DOHH2 (cell line): Measurements from ENCODE around the gene RGS9BP.

ENCODE experiments used
- H3F3A ChIP-seq: fragments of 200-600 bp; sonication (generic), shearing (Covaris generic); 2 replicates; pipeline ENCODE4 v1.6.0; 2016; ENCODE audit warnings: antibody characterized with exemption, mild to moderate bottlenecking; ENCODE audit not compliant: control insufficient read depth, insufficient read depth
- H3K27ac ChIP-seq: fragments of 200-600 bp; sonication (generic); 2 replicates; pipeline ENCODE4 v1.5.1; 2014; ENCODE audit warnings: low read depth, mild to moderate bottlenecking, low read length, moderate library complexity
- H3K27me3 ChIP-seq: fragments of 200-600 bp; sonication (generic); 2 replicates; pipeline ENCODE4 v1.6.1; 2014; ENCODE audit warnings: mild to moderate bottlenecking, low read length, mixed read lengths; ENCODE audit not compliant: control insufficient read depth
- H3K36me3 ChIP-seq: fragments of 200-600 bp; sonication (generic); 2 replicates; pipeline ENCODE4 v1.6.1; 2014; ENCODE audit warnings: mild to moderate bottlenecking, low read length, moderate library complexity, mixed read lengths; ENCODE audit not compliant: control insufficient read depth
- H3K4me1 ChIP-seq: fragments of 200-600 bp; sonication (generic); 2 replicates; pipeline ENCODE4 v1.6.1; 2014; ENCODE audit warnings: mild to moderate bottlenecking, low read length, mixed read lengths; ENCODE audit not compliant: control insufficient read depth
- H3K4me2 ChIP-seq: fragments of 200-600 bp; sonication (generic); 2 replicates; pipeline ENCODE4 v1.6.0; 2014; ENCODE audit warnings: mild to moderate bottlenecking, low read length, moderate library complexity
- H3K4me3 ChIP-seq: fragments of 200-600 bp; sonication (generic); 2 replicates; pipeline ENCODE4 v1.5.1; 2014; ENCODE audit warnings: mild to moderate bottlenecking, low read length, mixed read lengths
- H3K79me2 ChIP-seq: fragments of 200-600 bp; sonication (generic); 2 replicates; pipeline ENCODE4 v1.6.1; 2014; ENCODE audit warnings: mild to moderate bottlenecking, low read length, mixed read lengths; ENCODE audit not compliant: control insufficient read depth
- H3K9me2 ChIP-seq: fragments of 200-600 bp; sonication (generic); replicated peaks from 2 replicates; pipeline ENCODE4 v1.6.1; 2014; ENCODE audit warnings: mild to moderate bottlenecking, low read length, mixed read lengths; ENCODE audit not compliant: control insufficient read depth
- H3K9me3 ChIP-seq: fragments of 200-600 bp; sonication (generic); 2 replicates; pipeline ENCODE4 v1.6.1; 2014; ENCODE audit warnings: antibody characterized with exemption, low read length, mixed read lengths; ENCODE audit not compliant: control insufficient read depth, insufficient read depth
- H4K20me1 ChIP-seq: fragments of 200-600 bp; sonication (generic); 2 replicates; pipeline ENCODE4 v1.6.0; 2014; ENCODE audit warnings: low read depth, mild to moderate bottlenecking, antibody characterized with exemption, low read length, moderate library complexity; ENCODE audit not compliant: control insufficient read depth, insufficient read depth
- CTCF ChIP-seq: fragments of 200-600 bp; sonication (generic); IDR thresholded peaks from one replicate; pipeline ENCODE4 v1.5.1; 2014; ENCODE audit warnings: antibody characterized with exemption, mild to moderate bottlenecking, low read depth, low read length; ENCODE audit not compliant: poor library complexity, severe bottlenecking
- EZH2phosphoT487 ChIP-seq: fragments of 200-600 bp; sonication (generic); IDR thresholded peaks from 2 replicates; pipeline ENCODE4 v1.6.1; 2017; ENCODE audit warnings: borderline replicate concordance, mild to moderate bottlenecking, antibody characterized with exemption, low read length, moderate library complexity, mixed read lengths

The RGS9BP gene

GRCh38 chr19:32718286-32718685, 42.6 kb downstream of the RGS9BP start:
- Histone ChIP-seq H3F3A (no peaks in the 10 kb centered on the region; the same call in 1 of the 2 replicates), H3K4me3 (no peak overlapping the region), H3K27ac (no peak overlapping the region), H3K4me2 (no peak overlapping the region), H4K20me1 (no peaks in the 10 kb centered on the region), H3K9me3 (no peaks in the 10 kb centered on the region), H3K9me2 (no peaks in the 10 kb centered on the region), H3K79me2 (no peaks in the 10 kb centered on the region), H3K36me3 (peaks cover 5% of the 10 kb centered on the region), H3K4me1 (no peaks in the 10 kb centered on the region), H3K27me3 (no peaks in the 10 kb centered on the region)
- no peak for TF ChIP-seq CTCF
- no peak for TF ChIP-seq EZH2phosphoT487

GRCh38 chr19:32719611-32720059, 44.0 kb downstream of the RGS9BP start, which contains the start of gene TDRD12:
Gene TDRD12, plus strand, starts transcription at chr19:32719767. Its CDS starts 306 bp downstream, at chr19:32720073.
- Histone ChIP-seq H3K36me3 (no peaks in the 10 kb centered on the region), H3K9me2 (no peaks in the 10 kb centered on the region), H3K4me2 (no peak within 1 kb of the TSS), H3K79me2 (no peaks in the 10 kb centered on the region), H4K20me1 (no peaks in the 10 kb centered on the region), H3K4me3 (no peak within 1 kb of the TSS), H3K4me1 (no peaks in the 10 kb centered on the region), H3F3A (no peaks in the 10 kb centered on the region; the same call in 1 of the 2 replicates), H3K27me3 (no peaks in the 10 kb centered on the region), H3K27ac (no peak within 1 kb of the TSS), H3K9me3 (no peaks in the 10 kb centered on the region)
- TF ChIP-seq EZH2phosphoT487 (no peak), CTCF (peak; percentile 18)

- H3K79me2 ChIP-seq: no peaks in the 10 kb centered on the region
- H3K4me2 ChIP-seq: no peak overlapping the region
- H4K20me1 ChIP-seq: no peaks in the 10 kb centered on the region
- H3K27me3 ChIP-seq: no peaks in the 10 kb centered on the region
- no peak overlapping the region for H3K27ac ChIP-seq
- no peaks in the 10 kb centered on the region; the same call in 1 of the 2 replicates for H3F3A ChIP-seq
- no peaks in the 10 kb centered on the region for H3K9me2 ChIP-seq
- no peaks in the 10 kb centered on the region for H3K36me3 ChIP-seq
- no peaks in the 10 kb centered on the region for H3K9me3 ChIP-seq
- no peak for TF ChIP-seq EZH2phosphoT487
- no peak for TF ChIP-seq CTCF
- H3K4me3 ChIP-seq: no peak overlapping the region
- no peaks in the 10 kb centered on the region for H3K4me1 ChIP-seq
Observed at GRCh38 chr19:32720216-32720935, 44.7 kb downstream of the RGS9BP start.
